IMR-90 (cell line): ENCODE measurements around the gene ABCC4. TPM values are rescaled to one million over a fixed set of nuclear protein-coding genes. Genes with fewer than 3 reads are reported as not detected.

Experiments
- ATAC-seq: fragments of 200-7000 bp; cut with Tn5 transposase; 2 replicates; pipeline ENCODE4 v1.9.1; 2020; ENCODE audit warnings: low read depth, mild to moderate bottlenecking, moderate library complexity
- BruUV-seq: library from RNA; stranded (reverse); fragments of 400-500 nt; replicated peaks from 2 replicates; lab custom pipeline; 2021; lab: Mats Ljungman, UMichigan
- CTCF ChIA-PET: fragments of 300-600 bp; formaldehyde crosslinking; extraction: SDS; loops from one replicate; lab custom pipeline; 2021; ENCODE audit warnings: antibody characterized with exemption; lab: Yijun Ruan, JAX
- POLR2A ChIA-PET: fragments of 300-600 bp; sonication (Branson Sonifier 250); formaldehyde crosslinking; loops from one replicate; lab custom pipeline; 2022; ENCODE audit warnings: antibody characterized with exemption; ENCODE audit not compliant: unreplicated experiment; lab: Charles Lee
- DNase-seq: peaks from one replicate; pipeline ENCODE4 v3.0.0; 2013
- H2AFZ ChIP-seq: replicated peaks from 2 replicates; pipeline ENCODE3; 2013; ENCODE audit warnings: low read length, mild to moderate bottlenecking; ENCODE audit not compliant: poor library complexity
- H2AK5ac ChIP-seq: 2 replicates; pipeline ENCODE4 v1.6.1; 2013; ENCODE audit warnings: low read depth, low read length, inconsistent platforms
- H2AK9ac ChIP-seq: replicated peaks from 2 replicates; pipeline ENCODE3; 2013; ENCODE audit warnings: mild to moderate bottlenecking, low read depth, low read length, moderate library complexity; ENCODE audit not compliant: poor library complexity
- H2BK120ac ChIP-seq: 2 replicates; pipeline ENCODE4 v1.6.1; 2013; ENCODE audit warnings: low read depth, low read length, inconsistent platforms
- H2BK15ac ChIP-seq: 3 replicates; pipeline ENCODE4 v1.6.1; 2013; ENCODE audit warnings: low read depth, low read length, inconsistent platforms
- H2BK20ac ChIP-seq: 2 replicates; pipeline ENCODE4 v1.6.1; 2013; ENCODE audit warnings: low read depth, mild to moderate bottlenecking, inconsistent platforms, low read length, moderate library complexity
- H2BK5ac ChIP-seq: 2 replicates; pipeline ENCODE4 v1.6.1; 2013; ENCODE audit warnings: mild to moderate bottlenecking, low read depth, low read length, inconsistent platforms; ENCODE audit not compliant: poor library complexity, severe bottlenecking
- H3K14ac ChIP-seq: replicated peaks from 2 replicates; pipeline ENCODE4 v1.6.1; 2013; ENCODE audit warnings: low read depth, low read length, inconsistent platforms
- H3K18ac ChIP-seq: 2 replicates; pipeline ENCODE4 v1.6.1; 2013; ENCODE audit warnings: low read depth, low read length, control low read depth
- H3K23ac ChIP-seq: 2 replicates; pipeline ENCODE4 v1.6.1; 2013; ENCODE audit warnings: low read depth, low read length, inconsistent platforms
- H3K27ac ChIP-seq: 2 replicates; pipeline ENCODE4 v1.5.1; 2013; ENCODE audit warnings: mild to moderate bottlenecking, control low read depth, low read length; ENCODE audit not compliant: insufficient read depth
- H3K27me3 ChIP-seq: 2 replicates; pipeline ENCODE4 v1.6.1; 2013; ENCODE audit warnings: low read length; ENCODE audit not compliant: control insufficient read depth, insufficient read depth
- H3K36me3 ChIP-seq: 2 replicates; pipeline ENCODE4 v1.6.1; 2013; ENCODE audit warnings: low read length, mixed read lengths; ENCODE audit not compliant: control insufficient read depth, insufficient read depth
- H3K4ac ChIP-seq: 2 replicates; pipeline ENCODE4 v1.6.1; 2013; ENCODE audit warnings: low read depth, low read length, inconsistent platforms
- H3K4me1 ChIP-seq: 2 replicates; pipeline ENCODE4 v1.6.1; 2013; ENCODE audit warnings: low read length, mixed read lengths; ENCODE audit not compliant: control insufficient read depth, insufficient read depth
- H3K4me2 ChIP-seq: 2 replicates; pipeline ENCODE4 v1.6.1; 2013; ENCODE audit warnings: low read depth, mild to moderate bottlenecking, control low read depth, low read length, moderate library complexity
- H3K4me3 ChIP-seq: 2 replicates; pipeline ENCODE4 v1.5.1; 2013; ENCODE audit warnings: low read depth, mild to moderate bottlenecking, control low read depth, low read length, moderate library complexity; ENCODE audit not compliant: insufficient read depth
- H3K56ac ChIP-seq: 2 replicates; pipeline ENCODE4 v1.6.1; 2013; ENCODE audit warnings: low read length, inconsistent platforms; ENCODE audit not compliant: insufficient read depth; ENCODE audit errors: extremely low read depth
- H3K79me1 ChIP-seq, 2 experiments: 2 replicates each; pipeline ENCODE4 v1.6.1; 2013; ENCODE audit warnings: low read length in 2 of 2, inconsistent platforms in 1 of 2, low read depth in 1 of 2
- H3K9ac ChIP-seq: 2 replicates; pipeline ENCODE4 v1.6.1; 2013; ENCODE audit warnings: low read depth, low read length, control low read depth
- H3K9me1 ChIP-seq: 2 replicates; pipeline ENCODE4 v1.6.1; 2013; ENCODE audit warnings: low read length, inconsistent platforms; ENCODE audit not compliant: insufficient read depth
- H3K9me3 ChIP-seq: 2 replicates; pipeline ENCODE4 v1.6.1; 2013; ENCODE audit warnings: low read length; ENCODE audit not compliant: control insufficient read depth, insufficient read depth
- H4K20me1 ChIP-seq: 2 replicates; pipeline ENCODE4 v1.6.1; 2013; ENCODE audit warnings: low read length, inconsistent platforms; ENCODE audit not compliant: insufficient read depth
- H4K5ac ChIP-seq: 2 replicates; pipeline ENCODE4 v1.6.1; 2013; ENCODE audit warnings: mild to moderate bottlenecking, low read depth, low read length, control low read depth
- H4K8ac ChIP-seq, 2 experiments: 2 replicates each; pipeline ENCODE4 v1.6.1; 2013; ENCODE audit warnings: low read depth in 2 of 2, low read length in 2 of 2, control low read depth in 1 of 2, inconsistent platforms in 1 of 2
- H4K91ac ChIP-seq: 2 replicates; pipeline ENCODE4 v1.6.1; 2013; ENCODE audit warnings: low read depth, low read length, inconsistent platforms; ENCODE audit not compliant: insufficient read depth
- BHLHE40 ChIP-seq: fragments of 150-350 bp; IDR thresholded peaks from 2 replicates; pipeline ENCODE4 v1.6.1; 2016; ENCODE audit warnings: mild to moderate bottlenecking, low read depth, low read length
- MAFK ChIP-seq: IDR thresholded peaks from 2 replicates; pipeline ENCODE4 v1.6.1; 2012; ENCODE audit warnings: low read depth, low read length, improper control_type of control experiment
- WGBS, 2 experiments: methylation state at CpG; one replicate each; pipeline versions ENCODE4 v1.1.5 to v1.1.7; 2013; ENCODE audit warnings: missing lambda C conversion rate in 2 of 2; ENCODE audit not compliant: insufficient read length in 1 of 2; ENCODE audit errors: extremely low coverage in 2 of 2; 5-methylcytosine and 5-hydroxymethylcytosine counted together
- dilution Hi-C: fragments of 300-500 bp; cut with HindIII; formaldehyde crosslinking; loops from one replicate; pipeline ENCODE4 v1.14.3; 2018; ENCODE audit warnings: low sequenced_read_pairs; ENCODE audit not compliant: unreplicated experiment
- in situ Hi-C: fragments of 300-500 bp; cut with MboI; formaldehyde crosslinking; loops from 3 replicates; pipeline ENCODE4 v1.14.3; 2019; ENCODE audit warnings: low sequenced_read_pairs, inconsistent platforms, mixed read lengths
- intact Hi-C: fragments of 100-400 bp; cut with micrococcal nuclease; formaldehyde crosslinking; loops from 2 replicates; pipeline ENCODE4 v1.10.0; 2022
- polyA plus RNA-seq, 3 experiments: library from polyadenylated mRNA; depleted of rRNA; stranded (reverse); fragments of >200 nt; gene quantifications; 2 replicates each; pipeline ENCODE4 v1.2.3, GENCODE V29; 2012; ENCODE audit warnings: low replicate concordance in 1 of 3
- total RNA-seq: library from RNA; depleted of rRNA; stranded (reverse); fragments of >200 nt; gene quantifications from 2 replicates; pipeline ENCODE4 v1.2.3, GENCODE V29; 2012

Gene ABCC4
- total and polyA plus RNA-seq, 2 of the 4 experiments (the other 2 are of a cell fraction), result 16.6 to 41.4 TPM

DNA sequence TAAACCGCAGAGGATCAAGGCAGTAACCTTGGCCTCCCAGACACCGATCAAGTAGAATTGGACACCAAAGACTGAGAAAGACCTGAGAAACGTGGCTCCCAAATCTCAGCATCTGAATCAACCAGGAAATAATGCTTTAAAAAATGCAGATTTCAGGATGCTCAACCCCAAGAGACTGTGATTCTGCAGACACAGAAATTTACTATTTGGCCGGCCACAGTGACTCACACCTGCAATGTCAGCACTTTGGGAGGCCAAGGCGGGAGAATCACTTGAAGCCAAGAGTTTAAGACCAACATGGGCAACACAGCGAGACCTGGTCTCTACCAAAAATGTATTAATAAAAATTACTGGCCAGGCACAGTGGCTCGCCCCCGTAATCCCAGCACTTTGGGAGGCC lies 6.2 kb downstream of the ABCC4 start:
- H3K14ac ChIP-seq, result no peak overlapping the region
- peak; percentile 90 for TF ChIP-seq MAFK
- no peak for TF ChIP-seq BHLHE40
- no peak for ATAC-seq
- no peak overlapping the region for H2BK20ac ChIP-seq
- no peak overlapping the region for H3K4me3 ChIP-seq
- no TSS peak for BruUV-seq
- no peaks in the 10 kb centered on the region for H3K9me3 ChIP-seq
- H2BK15ac ChIP-seq, result no peak overlapping the region
- H3K79me1 ChIP-seq, result peaks cover 28 to 88% of the 10 kb centered on the region in 2 experiments
- H2AK5ac ChIP-seq, result no peak overlapping the region
- no peak overlapping the region; a peak in 1 of 4 replicates for H4K8ac ChIP-seq
- dilution Hi-C loops (no loop called here), in situ Hi-C loops (no loop called here), intact Hi-C loops (no loop called here)
- H3K27ac ChIP-seq, result no peak overlapping the region
- CTCF ChIA-PET, result interaction anchor here (0.8 kb wide), 1 partner anchor 109 kb away, joined by 4 read pairs; no protein-coding TSS in a partner anchor
- no peak overlapping the region for H3K18ac ChIP-seq
- H4K20me1 ChIP-seq, result peaks cover 69% of the 10 kb centered on the region
- H3K4me2 ChIP-seq, result no peak overlapping the region
- no peak overlapping the region for H2BK120ac ChIP-seq
- no peak overlapping the region for H4K5ac ChIP-seq
- no peak overlapping the region for H3K9ac ChIP-seq
- no peak overlapping the region for H4K91ac ChIP-seq
- peak overlapping the region; percentile 30; the same call in 1 of the 2 replicates for H3K4ac ChIP-seq
- H3K36me3 ChIP-seq, result peaks cover 26% of the 10 kb centered on the region
- no peak overlapping the region for H3K56ac ChIP-seq
- H2BK5ac ChIP-seq, result no peak overlapping the region
- no peak overlapping the region for H3K23ac ChIP-seq
- H2AFZ ChIP-seq, result no peak overlapping the region
- POLR2A ChIA-PET, result no interaction called here
- H3K27me3 ChIP-seq, result no peaks in the 10 kb centered on the region
- peaks cover 31% of the 10 kb centered on the region for H3K9me1 ChIP-seq
- peaks cover 15% of the 10 kb centered on the region for H3K4me1 ChIP-seq
- whole genome bisulfite sequencing, 2 experiments, result 82% methylated on average over 4 of the region's 8 CpGs; no CpG with 5 or more reads in 1 of the 2 experiments
- DNase-seq, result no peak
- H2AK9ac ChIP-seq, result no peak overlapping the region
